NOMO-1 treated with DMSO at 0.1 percent for 48 hours (cell line): ENCODE data around the gene NGEF.

Experiments used
- DNase-seq: peaks from one replicate; lab custom pipeline; 2025; ENCODE audit not compliant: unreplicated experiment; lab: John Stamatoyannopoulos, UW

NGEF gene

DNA sequence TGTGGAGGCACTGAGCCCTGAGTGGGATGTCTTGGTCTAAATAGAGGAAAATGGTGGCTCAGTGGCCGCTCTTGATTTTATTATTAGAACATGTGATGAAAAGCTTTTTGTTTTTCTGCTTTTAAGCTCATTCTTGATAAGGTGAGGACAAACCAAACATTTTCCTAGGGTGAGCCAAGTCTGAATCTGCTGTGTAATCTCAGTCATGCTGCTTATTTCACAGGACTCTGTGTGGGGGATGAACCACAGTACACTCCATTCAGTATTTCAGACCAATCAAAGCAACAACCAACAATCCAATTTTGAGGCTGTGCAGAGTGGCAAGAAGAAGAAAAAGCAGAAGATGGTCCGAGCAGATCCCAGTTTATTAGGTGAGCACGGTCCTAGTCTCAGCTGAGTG lies 163.0 kb downstream of the NGEF start:
- no peak for DNase-seq

DNA sequence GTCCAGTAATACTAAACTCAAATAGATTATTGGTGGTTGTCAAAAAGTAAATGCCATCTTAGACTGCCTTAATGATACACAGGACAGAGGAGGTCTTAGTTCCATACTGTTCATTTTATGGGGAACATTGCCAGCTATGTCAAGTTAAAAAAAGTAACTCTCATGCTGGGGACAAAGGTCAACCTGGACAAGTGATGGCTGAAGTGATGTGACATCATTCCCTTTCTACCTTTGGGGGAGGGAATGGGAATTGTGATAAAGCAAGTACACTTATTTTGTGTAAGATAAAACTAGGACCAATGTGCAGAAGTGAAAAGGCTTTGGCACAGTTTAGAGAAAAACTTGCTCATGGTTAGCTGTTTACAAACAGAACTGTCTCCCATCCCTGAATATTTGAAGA lies 167.0 kb downstream of the NGEF start:
- no peak for DNase-seq

DNA sequence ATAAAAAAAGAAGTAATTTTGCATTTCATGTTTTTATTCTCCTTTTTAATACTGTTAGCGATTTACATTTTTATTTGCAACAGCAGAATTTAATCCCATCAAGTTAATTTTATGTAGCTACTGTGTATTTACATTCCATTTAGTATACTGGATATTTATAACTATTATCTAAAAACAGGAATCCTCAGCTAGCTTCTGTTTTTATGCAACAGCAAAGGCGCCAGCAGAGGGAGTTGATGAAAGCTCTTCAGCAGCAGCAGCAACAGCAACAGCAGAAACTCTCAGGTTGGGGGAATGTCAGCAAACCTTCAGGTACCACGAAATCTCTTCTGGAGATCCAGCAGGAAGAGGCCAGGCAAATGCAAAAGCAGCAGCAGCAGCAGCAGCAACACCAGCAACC lies 169.2 kb downstream of the NGEF start:
- no peak for DNase-seq

DNA sequence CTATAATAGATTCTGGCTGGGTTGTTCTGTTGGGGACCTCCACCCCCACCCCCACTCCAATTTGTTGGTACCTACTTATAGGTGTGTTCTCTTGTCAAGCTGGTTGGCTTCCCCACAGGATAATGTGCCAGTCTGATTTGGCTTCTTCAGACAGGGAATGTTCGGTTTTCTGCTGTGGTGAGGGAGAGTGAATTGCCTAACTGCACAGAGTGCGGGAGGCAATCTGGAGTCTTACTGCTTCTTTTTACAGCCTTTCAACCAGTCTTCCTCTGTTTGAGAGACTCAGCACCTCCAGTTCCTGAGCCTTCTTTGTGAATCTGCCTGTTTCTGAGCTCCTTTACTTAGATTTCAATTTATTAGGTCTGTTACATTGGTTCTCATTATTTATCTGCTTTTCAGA lies 170.4 kb downstream of the NGEF start:
- DNase-seq = no peak

DNA sequence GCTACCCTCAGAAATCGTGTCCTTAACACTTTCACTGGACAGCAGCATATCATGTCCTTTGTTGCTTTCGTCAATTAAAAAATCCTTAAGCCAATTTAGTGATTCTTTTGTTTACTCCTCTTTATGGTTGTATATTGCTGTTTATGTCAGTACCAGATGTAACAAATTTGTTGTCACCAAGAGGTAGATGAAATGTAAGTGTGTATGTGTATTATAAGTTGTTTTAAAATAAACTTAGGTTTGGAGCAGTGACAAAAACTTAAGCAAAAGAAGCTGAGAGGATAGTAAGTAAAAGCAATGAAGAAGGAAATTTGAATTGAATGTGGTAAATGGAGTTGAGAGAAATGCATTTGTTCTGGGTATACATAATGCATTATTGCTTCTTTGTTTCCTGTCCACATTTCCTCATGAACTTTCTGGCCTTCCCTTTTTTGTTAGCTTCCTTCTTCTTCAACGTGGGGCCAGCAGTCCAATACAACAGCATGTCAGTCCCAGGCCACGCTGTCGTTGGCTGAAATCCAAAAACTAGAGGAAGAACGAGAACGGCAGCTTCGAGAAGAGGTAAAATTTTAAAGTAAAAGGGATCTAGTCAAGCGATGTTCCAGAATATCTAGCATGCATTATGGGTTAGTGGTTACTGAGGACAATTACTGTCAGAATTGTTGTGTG lies 173.5 kb downstream of the NGEF start:
- DNase-seq = peak; percentile 92

DNA sequence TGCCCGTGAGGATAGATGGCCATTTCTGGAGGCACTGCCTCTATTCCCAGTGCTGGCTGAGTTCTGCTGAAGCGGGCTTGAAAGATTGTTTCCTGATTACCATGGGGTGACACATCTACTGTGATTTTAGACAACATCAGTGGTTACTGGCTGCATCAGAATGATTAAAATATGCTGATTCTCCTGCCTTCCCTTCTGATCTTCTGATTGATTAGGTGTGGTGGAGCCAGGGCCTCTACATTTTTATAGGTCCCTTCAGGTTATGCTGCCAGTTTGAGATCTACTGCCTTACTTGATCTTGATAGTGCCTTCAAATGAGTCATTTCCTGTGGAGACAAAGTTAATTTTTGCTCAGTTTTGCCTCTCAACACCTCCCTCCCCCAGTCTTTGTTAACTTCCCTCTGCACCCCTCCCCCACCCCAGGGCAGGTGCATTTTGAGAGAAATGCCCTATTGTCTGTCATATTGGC lies 174.6 kb downstream of the NGEF start:
- DNase-seq = peak; percentile 76

DNA sequence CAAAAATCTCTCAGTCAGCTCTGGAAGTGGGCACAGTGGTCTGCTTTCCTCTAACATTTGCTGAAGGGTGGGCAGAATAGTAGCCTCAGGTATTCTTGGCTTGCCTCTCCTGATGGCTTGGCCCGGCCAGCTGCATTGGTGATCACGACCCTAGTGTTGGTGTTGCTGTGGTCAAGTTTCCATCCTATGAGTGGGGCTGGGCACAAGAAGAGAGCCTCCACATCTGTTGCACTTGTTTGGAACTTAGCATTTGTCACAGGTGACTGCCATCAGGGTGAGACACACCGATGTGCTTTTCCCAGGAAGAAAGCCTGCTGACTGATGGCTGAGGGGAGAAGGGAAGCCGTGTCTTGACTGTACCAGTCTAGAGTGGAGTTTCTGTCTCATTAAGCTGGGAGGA lies 176.1 kb downstream of the NGEF start:
- DNase-seq = no peak

DNA sequence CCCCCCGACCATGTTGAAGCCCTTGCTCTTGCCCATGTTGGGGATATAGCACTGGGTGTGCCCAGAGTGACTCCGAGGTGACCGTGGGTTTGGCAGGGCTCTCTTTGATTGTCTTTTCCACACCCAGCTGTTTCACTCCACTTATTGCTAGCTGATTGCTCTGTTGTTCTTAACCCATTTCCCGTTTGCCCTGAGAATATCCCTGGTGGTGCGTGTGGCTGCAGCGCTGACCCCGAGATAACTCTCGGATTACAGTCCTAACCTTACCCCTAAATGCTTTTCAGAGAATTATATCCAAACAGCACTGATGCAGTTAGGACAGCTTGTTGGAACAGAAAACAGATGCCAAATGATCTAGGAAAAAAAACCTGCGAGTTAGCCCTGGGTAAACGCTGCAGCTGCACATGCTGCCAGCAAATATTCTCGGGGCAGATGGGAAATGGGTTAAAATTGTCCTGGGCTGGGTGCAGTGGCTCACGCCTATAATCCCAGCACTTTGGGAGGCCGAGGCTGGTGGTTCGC lies 177.3 kb downstream of the NGEF start:
- no peak for DNase-seq

DNA sequence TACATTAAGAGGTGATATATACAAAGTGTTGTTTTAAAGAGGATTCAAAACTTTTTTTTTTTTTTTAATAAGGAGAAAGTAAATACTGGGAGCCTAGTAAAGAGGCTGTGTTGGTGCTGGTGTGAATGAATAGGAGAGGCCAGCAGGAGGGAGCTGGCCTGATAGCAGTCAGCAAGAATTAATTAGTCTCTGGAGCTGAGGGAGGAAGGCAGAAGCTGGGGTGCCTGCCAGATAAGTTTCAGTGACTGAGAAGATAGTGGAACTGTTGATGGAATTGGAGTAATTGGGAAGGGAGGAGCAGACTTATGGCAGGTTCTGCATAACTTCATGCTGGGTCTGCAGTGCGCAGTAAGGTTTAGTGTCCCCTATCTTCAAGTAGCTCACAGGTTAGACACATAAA lies 179.2 kb downstream of the NGEF start:
- DNase-seq = no peak

DNA sequence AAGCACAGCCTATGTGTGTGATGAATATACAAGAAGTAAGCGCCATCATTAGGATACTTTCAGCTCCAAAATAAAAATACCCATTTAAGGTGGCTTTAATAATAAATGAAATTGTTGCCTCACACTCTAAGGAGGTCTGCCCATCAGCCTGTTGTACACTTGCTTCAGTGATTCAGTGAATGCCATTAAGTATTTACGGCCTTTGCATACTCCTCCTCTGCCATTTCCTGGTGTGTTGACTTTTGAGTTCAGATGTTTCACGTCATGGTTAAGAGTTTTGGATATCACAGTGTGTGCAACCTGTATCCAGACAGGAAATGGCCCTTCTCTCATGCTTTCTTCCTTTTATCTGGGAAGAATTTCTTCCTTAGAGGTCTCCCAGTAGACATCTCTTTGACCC lies 181.6 kb downstream of the NGEF start:
- DNase-seq = no peak

DNA sequence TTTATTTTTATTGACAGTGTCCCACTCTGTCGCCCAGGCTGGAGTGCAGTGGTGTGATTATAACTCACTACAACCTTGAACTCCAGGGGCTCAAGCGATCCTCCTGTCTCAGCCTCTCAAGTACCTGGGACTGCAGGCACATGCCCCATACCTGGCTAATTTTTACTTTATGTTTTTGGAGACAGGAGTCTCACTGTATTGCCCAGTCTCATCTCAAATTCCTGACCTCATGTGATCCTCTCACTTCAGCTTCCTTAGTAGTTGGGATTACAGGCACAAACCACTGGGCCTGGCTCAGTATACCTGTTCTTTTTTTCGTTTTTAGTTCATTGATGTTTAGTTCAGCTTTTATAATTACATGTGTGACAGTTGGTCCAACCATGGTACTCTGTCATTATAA lies 183.1 kb downstream of the NGEF start:
- DNase-seq = no peak
